HepG2 (cell line): ENCODE results near the gene KREMEN1. TPM values are rescaled to one million over a fixed set of nuclear protein-coding genes. Genes with fewer than 3 reads are reported as not detected.

Experiments
- BORCS8-MEF2B ChIP-seq: sonication (generic); formaldehyde crosslinking; IDR thresholded peaks from 2 replicates; pipeline ENCODE4 v1.8.0; 2022; ENCODE audit warnings: mild to moderate bottlenecking, missing genetic modification reagents
- CEBPB ChIP-seq: IDR thresholded peaks from 2 replicates; pipeline ENCODE4 v1.6.1; 2011; ENCODE audit warnings: low read depth, low read length, improper control_type of control experiment, borderline replicate concordance
- EP300 ChIP-seq, 3 experiments: sonication (generic) in 1 of 3; formaldehyde crosslinking in 1 of 3; IDR thresholded peaks; 2 replicates each; pipeline versions ENCODE4 v1.5.1 to v1.6.1; 2011 to 2020; ENCODE audit warnings: low read depth in 2 of 3, low read length in 2 of 3, borderline replicate concordance in 1 of 3, improper control_type of control experiment in 1 of 3, mild to moderate bottlenecking in 1 of 3, missing genetic modification reagents in 1 of 3, moderate library complexity in 1 of 3
- FOSL2 ChIP-seq: sonication (generic); formaldehyde crosslinking; IDR thresholded peaks from 2 replicates; pipeline ENCODE4 v1.4.0; 2020; ENCODE audit warnings: missing genetic modification reagents
- FOXA3 ChIP-seq: IDR thresholded peaks from 2 replicates; pipeline ENCODE4 v1.6.1; 2016; ENCODE audit warnings: missing genetic modification reagents, missing compliant biosample characterization
- GPN1 ChIP-seq: sonication (generic); formaldehyde crosslinking; IDR thresholded peaks from 2 replicates; pipeline ENCODE4 v1.5.1; 2020; ENCODE audit warnings: missing genetic modification reagents, borderline replicate concordance
- HDAC2 ChIP-seq: sonication (generic); formaldehyde crosslinking; IDR thresholded peaks from 2 replicates; pipeline ENCODE4 v1.4.0; 2020; ENCODE audit warnings: missing genetic modification reagents
- KDM6A ChIP-seq: IDR thresholded peaks from 2 replicates; pipeline ENCODE4 v1.6.1; 2016; ENCODE audit warnings: low read depth
- TRIM24 ChIP-seq: sonication (generic); formaldehyde crosslinking; IDR thresholded peaks from 2 replicates; pipeline ENCODE4 v1.8.0; 2022; ENCODE audit warnings: mild to moderate bottlenecking, missing genetic modification reagents
- ZNF121 ChIP-seq: sonication (generic); formaldehyde crosslinking; IDR thresholded peaks from 2 replicates; pipeline ENCODE4 v1.5.0; 2020; ENCODE audit warnings: mild to moderate bottlenecking, missing genetic modification reagents
- ZNF292 ChIP-seq: sonication (generic); formaldehyde crosslinking; IDR thresholded peaks from 2 replicates; pipeline ENCODE4 v1.8.1; 2022; ENCODE audit warnings: mild to moderate bottlenecking, low read depth, missing genetic modification reagents, borderline replicate concordance
- ZNF549 ChIP-seq: sonication (generic); formaldehyde crosslinking; IDR thresholded peaks from 2 replicates; pipeline ENCODE4 v1.5.0; 2020; ENCODE audit warnings: missing genetic modification reagents
- ZNF562 ChIP-seq: sonication (generic); formaldehyde crosslinking; IDR thresholded peaks from 2 replicates; pipeline ENCODE4 v1.8.0; 2022; ENCODE audit warnings: missing genetic modification reagents, borderline replicate concordance
- ZNF850 ChIP-seq: sonication (generic); formaldehyde crosslinking; conservative IDR thresholded peaks from 2 replicates; pipeline ENCODE4 v1.9.0; 2021; ENCODE audit warnings: mild to moderate bottlenecking, missing genetic modification reagents
- polyA plus RNA-seq, 8 experiments: library from polyadenylated mRNA; depleted of rRNA in 3 of 8; stranded (reverse) in 7 of 8; unstranded in 1 of 8; fragments of >200 nt; fragmentation: Illumina TruSeq in 4 of 8; extraction: Trizol in 4 of 8; gene quantifications; 2 replicates each; pipeline versions ENCODE4 v1.2.1 to v1.2.3, GENCODE V29; 2011 to 2016; ENCODE audit warnings: low read depth in 4 of 8, missing spikeins in 1 of 8, mixed read lengths in 1 of 8; ENCODE audit not compliant: insufficient read depth in 1 of 8
- total RNA-seq, 5 experiments: library from RNA; depleted of rRNA; stranded (reverse); fragments of >200 nt; fragmentation: Illumina TruSeq; extraction: Trizol; gene quantifications; 2 replicates each; pipeline ENCODE4 v1.2.3, GENCODE V29; 2016; ENCODE audit warnings: low read depth in 1 of 5
- TF ChIP-seq, protein P1 (sequence below): IDR thresholded peaks from 2 replicates; pipeline ENCODE4 v1.6.1; 2016
- TF ChIP-seq, protein P2 (sequence below): sonication (generic); formaldehyde crosslinking; IDR thresholded peaks from 2 replicates; pipeline ENCODE4 v1.5.1; 2020; ENCODE audit warnings: missing genetic modification reagents, mild to moderate bottlenecking, borderline replicate concordance
- TF ChIP-seq, protein P3 (sequence below): conservative IDR thresholded peaks from 2 replicates; pipeline ENCODE4 v1.6.1; 2018; ENCODE audit warnings: missing genetic modification reagents
- TF ChIP-seq, protein P4 (sequence below): sonication (generic); formaldehyde crosslinking; IDR thresholded peaks from 2 replicates; pipeline ENCODE4 v1.5.0; 2020; ENCODE audit warnings: mild to moderate bottlenecking, missing genetic modification reagents, moderate library complexity
- TF ChIP-seq, protein P5 (sequence below): sonication (generic); formaldehyde crosslinking; IDR thresholded peaks from 2 replicates; pipeline ENCODE4 v1.4.0; 2020; ENCODE audit warnings: missing genetic modification reagents
- TF ChIP-seq, protein P6 (sequence below): sonication (generic); formaldehyde crosslinking; IDR thresholded peaks from 2 replicates; pipeline ENCODE4 v1.5.1; 2020; ENCODE audit warnings: missing genetic modification reagents, mild to moderate bottlenecking, borderline replicate concordance

Gene KREMEN1
- total and polyA plus RNA-seq, 2 of the 13 experiments (the other 11 are each of a cell fraction or from before 2014, with no cell fraction given), result 9.8 to 13.8 TPM

DNA sequence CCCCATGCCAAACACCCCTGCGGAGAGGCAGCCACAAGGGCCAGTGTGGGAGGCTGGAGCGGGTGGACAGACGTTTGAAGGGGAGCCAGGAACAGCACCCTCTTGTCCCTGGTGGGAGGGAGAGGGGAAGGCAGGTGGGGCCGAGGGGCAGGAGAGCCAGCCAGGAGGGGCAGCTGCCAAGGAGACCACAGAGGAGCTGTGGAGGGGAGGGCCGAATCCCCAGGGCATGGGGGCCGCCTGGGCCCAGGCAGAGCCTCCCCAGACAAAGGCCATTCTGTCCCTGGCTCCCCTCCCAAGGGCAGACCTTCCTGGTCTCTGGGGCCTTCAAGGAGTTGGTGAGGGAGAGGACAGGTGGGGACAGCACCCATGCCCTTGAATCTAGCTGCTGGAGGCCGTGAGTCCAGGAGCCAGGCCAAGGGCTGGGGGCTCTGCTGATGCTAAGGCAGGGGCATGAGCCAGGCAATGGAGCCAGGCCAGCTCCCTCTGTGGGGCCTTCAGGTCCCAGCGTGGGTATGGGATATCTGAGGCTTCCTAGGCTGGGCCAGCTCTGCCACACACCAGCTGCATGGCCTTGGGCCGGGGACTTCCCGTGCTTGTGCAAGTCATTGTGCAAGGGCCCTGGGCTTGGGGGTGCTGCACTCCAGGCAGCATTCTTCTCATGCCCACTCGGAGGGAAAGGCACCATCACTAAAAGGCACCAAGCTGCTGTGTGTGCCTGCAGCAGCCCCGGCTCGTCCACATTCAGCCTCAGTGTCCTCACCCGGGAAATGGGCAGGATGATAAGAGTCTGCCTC is 144.2 kb downstream of the KREMEN1 start (continued):
- TF ChIP-seq, protein P1, sequence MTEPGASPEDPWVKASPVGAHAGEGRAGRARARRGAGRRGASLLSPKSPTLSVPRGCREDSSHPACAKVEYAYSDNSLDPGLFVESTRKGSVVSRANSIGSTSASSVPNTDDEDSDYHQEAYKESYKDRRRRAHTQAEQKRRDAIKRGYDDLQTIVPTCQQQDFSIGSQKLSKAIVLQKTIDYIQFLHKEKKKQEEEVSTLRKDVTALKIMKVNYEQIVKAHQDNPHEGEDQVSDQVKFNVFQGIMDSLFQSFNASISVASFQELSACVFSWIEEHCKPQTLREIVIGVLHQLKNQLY, result 0 out of 2 replicates have a peak, but pooled peaks have one; percentile 61
- TF ChIP-seq KDM6A (CRISPR knock-in tag), result no peak
- TF ChIP-seq FOSL2 (CRISPR knock-in tag), result peak; percentile 26; the same call in 1 of the 2 replicates
- TF ChIP-seq, protein P2, sequence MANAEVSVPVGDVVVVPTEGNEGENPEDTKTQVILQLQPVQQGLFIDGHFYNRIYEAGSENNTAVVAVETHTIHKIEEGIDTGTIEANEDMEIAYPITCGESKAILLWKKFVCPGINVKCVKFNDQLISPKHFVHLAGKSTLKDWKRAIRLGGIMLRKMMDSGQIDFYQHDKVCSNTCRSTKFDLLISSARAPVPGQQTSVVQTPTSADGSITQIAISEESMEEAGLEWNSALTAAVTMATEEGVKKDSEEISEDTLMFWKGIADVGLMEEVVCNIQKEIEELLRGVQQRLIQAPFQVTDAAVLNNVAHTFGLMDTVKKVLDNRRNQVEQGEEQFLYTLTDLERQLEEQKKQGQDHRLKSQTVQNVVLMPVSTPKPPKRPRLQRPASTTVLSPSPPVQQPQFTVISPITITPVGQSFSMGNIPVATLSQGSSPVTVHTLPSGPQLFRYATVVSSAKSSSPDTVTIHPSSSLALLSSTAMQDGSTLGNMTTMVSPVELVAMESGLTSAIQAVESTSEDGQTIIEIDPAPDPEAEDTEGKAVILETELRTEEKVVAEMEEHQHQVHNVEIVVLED (CRISPR knock-in tag), result no peak
- TF ChIP-seq CEBPB, result peak; percentile 98
- TF ChIP-seq BORCS8-MEF2B, result 0 out of 2 replicates have a peak, but pooled peaks have one; percentile 29
- TF ChIP-seq, protein P3, sequence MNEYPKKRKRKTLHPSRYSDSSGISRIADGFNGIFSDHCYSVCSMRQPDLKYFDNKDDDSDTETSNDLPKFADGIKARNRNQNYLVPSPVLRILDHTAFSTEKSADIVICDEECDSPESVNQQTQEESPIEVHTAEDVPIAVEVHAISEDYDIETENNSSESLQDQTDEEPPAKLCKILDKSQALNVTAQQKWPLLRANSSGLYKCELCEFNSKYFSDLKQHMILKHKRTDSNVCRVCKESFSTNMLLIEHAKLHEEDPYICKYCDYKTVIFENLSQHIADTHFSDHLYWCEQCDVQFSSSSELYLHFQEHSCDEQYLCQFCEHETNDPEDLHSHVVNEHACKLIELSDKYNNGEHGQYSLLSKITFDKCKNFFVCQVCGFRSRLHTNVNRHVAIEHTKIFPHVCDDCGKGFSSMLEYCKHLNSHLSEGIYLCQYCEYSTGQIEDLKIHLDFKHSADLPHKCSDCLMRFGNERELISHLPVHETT (CRISPR knock-in tag), result no peak
- TF ChIP-seq ZNF292 (CRISPR knock-in tag), result 0 out of 2 replicates have a peak, but pooled peaks have one; percentile 70
- TF ChIP-seq HDAC2 (CRISPR knock-in tag), result peak; percentile 43; the same call in 1 of the 2 replicates
- no peak for TF ChIP-seq ZNF562 (CRISPR knock-in tag)
- no peak for TF ChIP-seq ZNF850 (CRISPR knock-in tag)
- 0 out of 4 replicates have a peak, but pooled peaks of 1 of the 2 experiments have one; percentile 6 for TF ChIP-seq EP300 (IDR thresholded peaks at IDR 0.05; ENCODE audit: low read depth in 2 of 2, low read length in 2 of 2)
- no peak for TF ChIP-seq EP300 (CRISPR knock-in tag; IDR thresholded peaks at IDR 0.05; ENCODE audit: borderline replicate concordance)
- TF ChIP-seq FOXA3 (CRISPR knock-in tag), result 0 out of 2 replicates have a peak, but pooled peaks have one; percentile 21
- TF ChIP-seq GPN1 (CRISPR knock-in tag), result no peak
- TF ChIP-seq, protein P4, sequence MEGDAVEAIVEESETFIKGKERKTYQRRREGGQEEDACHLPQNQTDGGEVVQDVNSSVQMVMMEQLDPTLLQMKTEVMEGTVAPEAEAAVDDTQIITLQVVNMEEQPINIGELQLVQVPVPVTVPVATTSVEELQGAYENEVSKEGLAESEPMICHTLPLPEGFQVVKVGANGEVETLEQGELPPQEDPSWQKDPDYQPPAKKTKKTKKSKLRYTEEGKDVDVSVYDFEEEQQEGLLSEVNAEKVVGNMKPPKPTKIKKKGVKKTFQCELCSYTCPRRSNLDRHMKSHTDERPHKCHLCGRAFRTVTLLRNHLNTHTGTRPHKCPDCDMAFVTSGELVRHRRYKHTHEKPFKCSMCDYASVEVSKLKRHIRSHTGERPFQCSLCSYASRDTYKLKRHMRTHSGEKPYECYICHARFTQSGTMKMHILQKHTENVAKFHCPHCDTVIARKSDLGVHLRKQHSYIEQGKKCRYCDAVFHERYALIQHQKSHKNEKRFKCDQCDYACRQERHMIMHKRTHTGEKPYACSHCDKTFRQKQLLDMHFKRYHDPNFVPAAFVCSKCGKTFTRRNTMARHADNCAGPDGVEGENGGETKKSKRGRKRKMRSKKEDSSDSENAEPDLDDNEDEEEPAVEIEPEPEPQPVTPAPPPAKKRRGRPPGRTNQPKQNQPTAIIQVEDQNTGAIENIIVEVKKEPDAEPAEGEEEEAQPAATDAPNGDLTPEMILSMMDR (CRISPR knock-in tag), result peak; percentile 5; the same call in 1 of the 2 replicates
- TF ChIP-seq, protein P5, sequence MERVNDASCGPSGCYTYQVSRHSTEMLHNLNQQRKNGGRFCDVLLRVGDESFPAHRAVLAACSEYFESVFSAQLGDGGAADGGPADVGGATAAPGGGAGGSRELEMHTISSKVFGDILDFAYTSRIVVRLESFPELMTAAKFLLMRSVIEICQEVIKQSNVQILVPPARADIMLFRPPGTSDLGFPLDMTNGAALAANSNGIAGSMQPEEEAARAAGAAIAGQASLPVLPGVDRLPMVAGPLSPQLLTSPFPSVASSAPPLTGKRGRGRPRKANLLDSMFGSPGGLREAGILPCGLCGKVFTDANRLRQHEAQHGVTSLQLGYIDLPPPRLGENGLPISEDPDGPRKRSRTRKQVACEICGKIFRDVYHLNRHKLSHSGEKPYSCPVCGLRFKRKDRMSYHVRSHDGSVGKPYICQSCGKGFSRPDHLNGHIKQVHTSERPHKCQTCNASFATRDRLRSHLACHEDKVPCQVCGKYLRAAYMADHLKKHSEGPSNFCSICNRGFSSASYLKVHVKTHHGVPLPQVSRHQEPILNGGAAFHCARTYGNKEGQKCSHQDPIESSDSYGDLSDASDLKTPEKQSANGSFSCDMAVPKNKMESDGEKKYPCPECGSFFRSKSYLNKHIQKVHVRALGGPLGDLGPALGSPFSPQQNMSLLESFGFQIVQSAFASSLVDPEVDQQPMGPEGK (CRISPR knock-in tag), result peak; percentile 74
- TF ChIP-seq, protein P6, sequence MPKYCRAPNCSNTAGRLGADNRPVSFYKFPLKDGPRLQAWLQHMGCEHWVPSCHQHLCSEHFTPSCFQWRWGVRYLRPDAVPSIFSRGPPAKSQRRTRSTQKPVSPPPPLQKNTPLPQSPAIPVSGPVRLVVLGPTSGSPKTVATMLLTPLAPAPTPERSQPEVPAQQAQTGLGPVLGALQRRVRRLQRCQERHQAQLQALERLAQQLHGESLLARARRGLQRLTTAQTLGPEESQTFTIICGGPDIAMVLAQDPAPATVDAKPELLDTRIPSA (CRISPR knock-in tag), result no peak
- no peak for TF ChIP-seq ZNF549 (CRISPR knock-in tag)
- TF ChIP-seq ZNF121 (CRISPR knock-in tag), result peak; percentile 83
- peak; percentile 80; the same call in 1 of the 2 replicates for TF ChIP-seq TRIM24
